Psoas muscle (tissue), 8 donors: Measurements from ENCODE around the gene HTT. TPM values are rescaled to one million over a fixed set of nuclear protein-coding genes. Genes with fewer than 3 reads are reported as not detected.

Experiments used
- ATAC-seq, 4 donors: fragments of 200-7000 bp; cut with Tn5 transposase; one replicate each; pipeline ENCODE4 v1.9.1; 2020; ENCODE audit warnings: moderate library complexity in 3 of 4, mild to moderate bottlenecking in 2 of 4
- DNase-seq, 2 donors: peaks; one replicate each; pipeline ENCODE4 v3.0.0-alpha.2; 2020
- H3K27ac ChIP-seq: fragments of 200-600 bp; one replicate; pipeline ENCODE4 v1.8.0; 2022
- H3K27me3 ChIP-seq, 3 donors: fragments of 200-600 bp in 1 of 3; one replicate each; pipeline versions ENCODE4 v1.6.1 to v1.8.0; 2013 to 2022; ENCODE audit warnings: low read length in 2 of 3, mild to moderate bottlenecking in 2 of 3, moderate library complexity in 1 of 3; ENCODE audit not compliant: insufficient read depth in 3 of 3
- H3K36me3 ChIP-seq, 2 donors: fragments of 200-600 bp in 1 of 2; one replicate each; pipeline versions ENCODE4 v1.6.1 to v1.8.0; 2013 to 2022; ENCODE audit warnings: low read depth in 1 of 2, mild to moderate bottlenecking in 1 of 2, moderate library complexity in 1 of 2; ENCODE audit not compliant: insufficient read depth in 1 of 2
- H3K4me1 ChIP-seq: fragments of 200-600 bp; one replicate; pipeline ENCODE4 v1.8.0; 2022
- H3K4me3 ChIP-seq: fragments of 200-600 bp; one replicate; pipeline ENCODE4 v1.8.0; 2022; ENCODE audit warnings: mild to moderate bottlenecking
- H3K9me3 ChIP-seq: fragments of 200-600 bp; one replicate; pipeline ENCODE4 v1.8.0; 2022
- WGBS, 3 donors: extraction: QIAGEN DNeasy Blood & Tissue Kit; methylation state at CpG; one replicate each; pipeline versions ENCODE4 v1.1.6 to v1.1.7; 2013; 5-methylcytosine and 5-hydroxymethylcytosine counted together
- intact Hi-C, 2 donors: fragments of 100-400 bp; cut with DNase I; formaldehyde crosslinking; loops; one replicate each; pipeline versions ENCODE4 v1.11.0 to v1.14.2; 2022
- polyA plus RNA-seq, 3 donors: library from polyadenylated mRNA; stranded (reverse); fragments of 200-250 nt; gene quantifications; one replicate each; pipeline ENCODE4 v1.2.3, GENCODE V29; 2013
- total RNA-seq, 4 donors: library from RNA; stranded (reverse); fragmentation: NEBNext Ultra II Directional in 2 of 4; extraction: Animal tissue kit (Norgen Biotek cat#: 25700) in 2 of 4; gene quantifications; one replicate each; pipeline versions ENCODE4 v1.2.1 to v1.2.4, GENCODE V29; 2021 to 2023
- TF ChIP-seq, protein P1 (sequence below): fragments of 200-600 bp; IDR thresholded peaks from one replicate; pipeline ENCODE4 v1.8.0; 2022; ENCODE audit warnings: antibody characterized with exemption
- donor health status: healthy with polysubstance abuse.
- donor health status: DM: no; HTN: no; CAD: no; lungs with moderate emphysema.
- donor health status: Bipolar disorder and iron deficiency.
- donor health status: healthy.
- donor health status: DM: yes; HTN: yes; CAD: no.
- donor health status: DM: no; HTN: no; CAD: no.
- donor health status: DM: no; HTN: no; CAD: no.
- donor health status: DM: yes; HTN: yes; CAD: no.

Gene HTT
- total and polyA plus RNA-seq, 7 donors: 6.7 to 39.9 (median 29.6) TPM

DNA sequence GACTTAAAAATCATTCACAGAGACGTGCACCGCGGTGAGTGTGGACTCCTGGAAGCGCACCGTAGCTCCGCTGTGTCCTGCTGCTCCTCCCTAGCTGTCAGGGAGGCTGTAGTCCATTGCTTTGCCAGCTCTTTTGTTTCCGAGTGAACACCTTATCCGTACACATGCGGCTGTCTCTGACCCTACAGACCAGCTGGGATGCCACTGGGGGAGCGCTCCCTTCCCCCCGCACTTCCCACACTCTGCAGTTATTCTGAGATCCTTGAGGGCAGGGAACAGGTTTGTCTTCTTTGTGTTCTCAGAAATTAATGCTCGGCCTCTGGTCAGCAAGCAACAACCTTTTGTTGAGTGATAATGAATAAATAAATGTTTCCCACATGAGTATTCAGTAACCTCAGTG, 140.8 kb downstream of the HTT start:
- ATAC-seq (no peak), DNase-seq (peak in 1 of 2 donors; percentile 23)
- intact Hi-C loops: no loop called here
- Histone ChIP-seq H3K9me3 (no peaks in the 10 kb centered on the region), H3K27ac (no peak overlapping the region), H3K4me1 (peaks cover 7% of the 10 kb centered on the region), H3K4me3 (no peak overlapping the region), H3K27me3 (no peaks in the 10 kb centered on the region), H3K36me3 (peaks cover 11 to 96% of the 10 kb centered on the region in 2 donors)
- 85 to 93% (median 88%) methylated on average over 12 of the region's 12 CpGs for WGBS, 3 donors
- TF ChIP-seq, protein P1, sequence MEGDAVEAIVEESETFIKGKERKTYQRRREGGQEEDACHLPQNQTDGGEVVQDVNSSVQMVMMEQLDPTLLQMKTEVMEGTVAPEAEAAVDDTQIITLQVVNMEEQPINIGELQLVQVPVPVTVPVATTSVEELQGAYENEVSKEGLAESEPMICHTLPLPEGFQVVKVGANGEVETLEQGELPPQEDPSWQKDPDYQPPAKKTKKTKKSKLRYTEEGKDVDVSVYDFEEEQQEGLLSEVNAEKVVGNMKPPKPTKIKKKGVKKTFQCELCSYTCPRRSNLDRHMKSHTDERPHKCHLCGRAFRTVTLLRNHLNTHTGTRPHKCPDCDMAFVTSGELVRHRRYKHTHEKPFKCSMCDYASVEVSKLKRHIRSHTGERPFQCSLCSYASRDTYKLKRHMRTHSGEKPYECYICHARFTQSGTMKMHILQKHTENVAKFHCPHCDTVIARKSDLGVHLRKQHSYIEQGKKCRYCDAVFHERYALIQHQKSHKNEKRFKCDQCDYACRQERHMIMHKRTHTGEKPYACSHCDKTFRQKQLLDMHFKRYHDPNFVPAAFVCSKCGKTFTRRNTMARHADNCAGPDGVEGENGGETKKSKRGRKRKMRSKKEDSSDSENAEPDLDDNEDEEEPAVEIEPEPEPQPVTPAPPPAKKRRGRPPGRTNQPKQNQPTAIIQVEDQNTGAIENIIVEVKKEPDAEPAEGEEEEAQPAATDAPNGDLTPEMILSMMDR: no peak

DNA sequence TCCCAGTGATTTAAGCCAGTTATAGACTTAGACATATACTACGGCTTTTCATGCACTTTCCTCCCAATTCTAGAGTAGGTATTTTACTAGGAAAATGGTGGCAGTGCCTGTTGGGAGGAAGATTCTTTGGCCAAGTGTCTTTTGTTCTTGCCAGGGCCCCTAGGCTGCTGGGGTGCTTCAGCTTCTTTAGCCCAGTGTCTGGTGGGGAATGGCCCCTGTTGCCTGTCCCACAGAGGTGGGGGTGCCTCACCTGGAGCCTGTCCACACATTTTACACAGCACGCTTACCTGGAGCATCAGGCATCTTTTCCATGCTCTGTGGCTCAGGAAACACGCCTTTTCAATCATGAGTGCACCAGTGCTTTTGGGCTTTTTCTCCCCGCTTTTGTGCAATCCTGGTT, 141.3 kb downstream of the HTT start:
- H3K27ac ChIP-seq: no peak overlapping the region
- H3K4me3 ChIP-seq: no peak overlapping the region
- no peaks in the 10 kb centered on the region for H3K27me3 ChIP-seq
- intact Hi-C loops: no loop called here
- WGBS, 3 donors: 94 to 97% (median 95%) methylated on average over 4 of the region's 4 CpGs
- DNase-seq (peak in 1 of 2 donors; percentile 6), ATAC-seq (no peak)
- peaks cover 11 to 95% of the 10 kb centered on the region in 2 donors for H3K36me3 ChIP-seq
- H3K4me1 ChIP-seq: peaks cover 12% of the 10 kb centered on the region
- TF ChIP-seq, protein P1: no peak
- H3K9me3 ChIP-seq: no peaks in the 10 kb centered on the region

DNA sequence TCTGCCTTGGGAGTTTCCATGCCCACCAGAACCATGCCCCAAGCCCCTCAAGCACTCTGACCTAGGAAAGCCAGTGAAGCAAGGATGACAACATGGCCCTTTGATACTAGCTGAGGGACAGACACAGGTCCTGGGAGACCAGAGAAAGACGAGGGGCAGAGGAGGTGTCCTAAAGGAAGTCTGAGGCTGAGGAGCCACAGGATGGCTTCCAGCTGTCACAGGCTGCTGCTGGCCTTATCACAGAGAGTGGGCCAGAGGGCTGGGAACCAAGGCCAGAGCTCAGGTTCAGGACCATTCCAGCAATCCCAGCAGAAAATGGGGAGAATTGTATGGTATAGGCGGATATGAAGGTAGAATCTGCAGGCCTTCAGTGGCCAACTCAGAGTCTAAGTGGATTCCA, 142.8 kb downstream of the HTT start:
- Histone ChIP-seq H3K27me3 (no peaks in the 10 kb centered on the region), H3K4me3 (no peak overlapping the region), H3K36me3 (peaks cover 10 to 95% of the 10 kb centered on the region in 2 donors), H3K9me3 (no peaks in the 10 kb centered on the region), H3K27ac (no peak overlapping the region), H3K4me1 (peaks cover 27% of the 10 kb centered on the region)
- 88 to 94% (median 90%) methylated on average over 2 of the region's 2 CpGs for WGBS, 3 donors
- intact Hi-C loops: no loop called here
- no peak for ATAC-seq
- peak in 1 of 2 donors; percentile 15 for DNase-seq
- TF ChIP-seq, protein P1: no peak

DNA sequence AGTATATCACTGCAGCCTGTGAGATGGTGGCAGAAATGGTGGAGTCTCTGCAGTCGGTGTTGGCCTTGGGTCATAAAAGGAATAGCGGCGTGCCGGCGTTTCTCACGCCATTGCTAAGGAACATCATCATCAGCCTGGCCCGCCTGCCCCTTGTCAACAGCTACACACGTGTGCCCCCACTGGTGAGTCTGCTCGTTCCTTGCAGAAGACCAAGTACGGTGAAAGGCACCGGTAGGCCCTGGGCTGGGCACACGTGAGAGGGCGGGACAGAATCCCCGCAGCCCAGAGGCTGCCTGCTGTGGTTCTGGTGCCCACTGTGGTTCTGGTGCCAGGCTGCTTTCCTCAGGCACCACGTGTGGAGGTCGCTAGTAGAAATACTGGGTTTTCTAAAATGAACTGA, 143.3 kb downstream of the HTT start:
- H3K4me1 ChIP-seq: peaks cover 30% of the 10 kb centered on the region
- peak in 1 of 2 donors; percentile 19 for DNase-seq
- intact Hi-C loops: no loop called here
- no peak overlapping the region for H3K27ac ChIP-seq
- no peaks in the 10 kb centered on the region for H3K9me3 ChIP-seq
- no peaks in the 10 kb centered on the region for H3K27me3 ChIP-seq
- WGBS, 3 donors: 94 to 97% (median 94%) methylated on average over 16 of the region's 16 CpGs
- H3K4me3 ChIP-seq: no peak overlapping the region
- H3K36me3 ChIP-seq: peaks cover 6 to 94% of the 10 kb centered on the region in 2 donors
- ATAC-seq: no peak
- TF ChIP-seq, protein P1: no peak
